ENCODE measurements around the gene PDP2.

DNA sequence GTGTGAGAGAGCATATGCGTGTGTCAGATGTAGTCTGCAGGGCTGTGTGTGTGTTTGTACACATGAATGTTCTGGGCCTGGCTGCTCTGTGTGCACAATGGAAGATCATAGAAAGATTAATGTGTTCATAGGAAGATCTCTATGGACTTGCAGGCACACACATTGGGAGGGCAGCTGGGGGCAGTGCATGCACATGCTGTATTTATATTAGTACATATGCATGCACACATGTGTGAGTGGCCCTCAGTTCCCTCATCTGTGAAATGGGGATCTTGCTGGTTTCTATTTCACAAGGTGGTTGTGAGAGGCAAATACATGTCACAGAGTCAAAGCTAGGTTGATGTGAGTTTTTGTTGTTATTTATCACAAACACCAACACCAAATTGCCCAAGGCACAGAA, 34.0 kb upstream of the PDP2 start:
- TF ChIP-seq, protein P1, sequence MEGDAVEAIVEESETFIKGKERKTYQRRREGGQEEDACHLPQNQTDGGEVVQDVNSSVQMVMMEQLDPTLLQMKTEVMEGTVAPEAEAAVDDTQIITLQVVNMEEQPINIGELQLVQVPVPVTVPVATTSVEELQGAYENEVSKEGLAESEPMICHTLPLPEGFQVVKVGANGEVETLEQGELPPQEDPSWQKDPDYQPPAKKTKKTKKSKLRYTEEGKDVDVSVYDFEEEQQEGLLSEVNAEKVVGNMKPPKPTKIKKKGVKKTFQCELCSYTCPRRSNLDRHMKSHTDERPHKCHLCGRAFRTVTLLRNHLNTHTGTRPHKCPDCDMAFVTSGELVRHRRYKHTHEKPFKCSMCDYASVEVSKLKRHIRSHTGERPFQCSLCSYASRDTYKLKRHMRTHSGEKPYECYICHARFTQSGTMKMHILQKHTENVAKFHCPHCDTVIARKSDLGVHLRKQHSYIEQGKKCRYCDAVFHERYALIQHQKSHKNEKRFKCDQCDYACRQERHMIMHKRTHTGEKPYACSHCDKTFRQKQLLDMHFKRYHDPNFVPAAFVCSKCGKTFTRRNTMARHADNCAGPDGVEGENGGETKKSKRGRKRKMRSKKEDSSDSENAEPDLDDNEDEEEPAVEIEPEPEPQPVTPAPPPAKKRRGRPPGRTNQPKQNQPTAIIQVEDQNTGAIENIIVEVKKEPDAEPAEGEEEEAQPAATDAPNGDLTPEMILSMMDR (IDR thresholded peaks at IDR 0.05), result no peak
- TF ChIP-seq POLR2A (IDR thresholded peaks at IDR 0.05), result no peak

All from transverse colon (tissue), 3 donors.